ENCODE data around the gene TMEM39B. TPM values are rescaled to one million over a fixed set of nuclear protein-coding genes. Genes with fewer than 3 reads are reported as not detected.
A peak's percentile ranks its signal among the peaks of the same experiment; 100 is the strongest.
"Not testable (repeated sequence)": the region's sequence is repeated elsewhere in the genome, so short reads cannot be mapped to it uniquely, and the experiment has no call there.

Gene TMEM39B
- total RNA-seq, 1 donor from 2014 or later = 6.1 TPM

DNA sequence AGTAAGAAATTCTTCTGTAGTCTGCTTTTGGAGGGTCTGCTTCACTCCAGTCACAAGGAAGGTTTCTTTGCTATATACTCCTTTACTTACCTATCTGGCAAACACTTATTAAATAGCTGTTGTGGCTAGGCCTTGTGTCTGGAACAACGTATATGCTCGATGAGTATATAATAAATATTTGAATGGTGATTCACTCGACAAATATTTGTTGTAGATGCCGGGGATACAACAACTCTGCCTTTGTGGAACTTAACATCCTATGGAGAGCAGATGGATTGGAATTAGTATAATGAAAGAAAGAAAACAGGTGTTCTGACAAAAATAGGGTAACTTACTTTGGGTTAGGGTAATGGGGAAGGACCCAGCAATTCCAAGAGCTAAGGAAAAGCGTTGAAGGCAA, 66.2 kb downstream of the TMEM39B start:
- DNase-seq (no peak), ATAC-seq (ENCODE audit: poor library complexity) (no peak)
- intact Hi-C loops (cut with DNase I) = no loop called here

DNA sequence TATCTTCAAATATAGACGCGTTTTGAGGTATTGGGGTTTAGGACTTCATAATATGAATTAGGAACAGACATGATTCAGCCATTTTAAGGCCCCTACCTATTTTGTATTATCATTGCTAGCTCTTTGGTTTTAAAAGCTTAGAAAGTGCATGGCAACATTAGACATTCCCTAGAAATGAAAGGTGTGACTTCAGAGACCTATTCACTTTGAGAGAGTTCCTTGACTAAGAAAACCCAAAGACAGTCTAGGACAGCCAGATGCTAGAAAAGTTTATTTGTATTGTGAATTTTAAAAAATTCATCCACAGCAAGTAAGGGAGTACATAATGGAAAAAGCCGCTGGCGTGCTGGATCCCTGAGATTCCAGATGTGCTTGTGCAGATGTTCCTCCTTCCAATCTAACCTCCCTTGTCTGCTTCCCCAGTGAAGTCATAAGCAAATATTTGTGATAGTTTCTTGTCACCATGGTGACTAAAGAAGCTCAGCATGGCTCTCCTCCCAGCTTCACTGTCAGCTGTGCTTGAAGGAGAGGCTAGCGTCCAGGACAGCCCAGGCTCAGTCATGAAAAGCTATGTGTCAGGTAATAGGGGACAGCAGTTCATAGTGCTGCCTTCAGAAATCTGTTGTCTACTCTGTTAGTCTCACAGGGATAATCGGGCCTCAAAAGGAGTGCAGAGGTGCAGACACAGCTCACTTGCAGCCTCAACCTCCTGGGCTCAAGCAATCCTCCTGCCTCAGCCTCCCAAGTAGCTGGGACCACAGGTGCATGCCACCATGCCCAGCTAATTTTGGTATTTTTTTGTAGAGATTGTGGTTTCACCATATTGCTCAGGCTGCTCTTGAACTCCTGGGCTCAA, 69.9 kb downstream of the TMEM39B start:
- intact Hi-C loops (cut with DNase I) = no loop called here
- DNase-seq (peak; percentile 62), ATAC-seq (ENCODE audit: poor library complexity) (peak; percentile 93)

DNA sequence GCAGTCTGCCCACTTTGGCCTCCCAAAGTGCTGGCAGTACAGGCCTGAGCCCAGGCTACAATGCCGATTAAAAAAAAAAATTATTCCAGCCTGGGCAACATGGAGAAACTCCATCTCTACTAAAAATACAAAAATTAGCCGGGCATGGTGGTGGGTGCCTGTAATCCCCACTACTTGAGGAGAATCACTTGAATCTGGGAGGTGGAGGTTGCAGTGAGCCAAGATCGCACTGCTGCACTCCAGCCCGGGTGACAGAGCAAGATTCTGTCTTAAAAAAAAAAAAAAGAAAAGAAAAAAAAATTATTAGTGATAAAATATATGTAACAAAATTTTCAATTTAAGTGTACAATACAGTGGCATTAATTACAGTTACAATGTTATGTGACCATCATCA, 70.6 kb downstream of the TMEM39B start:
- peak; percentile 10 for ATAC-seq (ENCODE audit: poor library complexity)
- DNase-seq; intact Hi-C loops (cut with DNase I): not testable (repeated sequence)

DNA sequence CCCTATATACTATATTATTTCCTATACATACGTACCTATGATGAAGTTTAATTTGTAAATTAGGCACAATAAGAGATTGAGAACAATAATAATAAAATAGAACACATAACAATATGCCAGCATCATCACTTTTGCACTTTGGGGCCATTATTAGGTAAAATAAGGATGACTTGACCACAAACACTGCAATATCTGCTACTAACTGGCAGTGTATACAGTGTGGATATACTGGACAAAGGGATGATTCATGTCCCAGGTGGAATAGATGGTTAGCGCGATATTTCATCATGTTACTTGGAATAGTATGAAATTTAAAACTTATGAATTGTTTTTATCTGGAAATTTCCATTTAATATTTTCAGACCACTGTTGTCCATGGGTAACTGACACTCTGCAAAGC, 71.3 kb downstream of the TMEM39B start:
- DNase-seq (no peak), ATAC-seq (ENCODE audit: poor library complexity) (no peak)
- intact Hi-C loops (cut with DNase I) = no loop called here

DNA sequence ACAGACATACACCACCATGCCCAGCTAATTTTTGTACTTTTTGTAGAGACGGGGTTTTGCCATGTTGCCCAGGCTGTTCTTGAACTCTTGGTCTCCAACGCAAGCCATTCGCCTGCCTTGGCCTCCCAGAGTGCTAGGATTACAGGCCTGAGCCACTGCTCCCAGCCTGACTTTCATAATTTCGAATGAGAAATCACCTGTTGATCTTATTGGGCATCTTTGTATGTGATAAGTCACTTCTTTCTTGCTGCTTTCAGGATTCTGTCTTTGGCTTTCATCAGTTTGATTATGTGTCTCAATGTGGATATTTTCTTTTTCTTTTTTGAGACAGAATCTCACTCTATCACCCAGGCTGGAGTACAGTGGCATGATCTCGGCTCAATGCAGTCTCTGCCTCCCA, 75.1 kb downstream of the TMEM39B start:
- intact Hi-C loops (cut with DNase I); DNase-seq; ATAC-seq (ENCODE audit: poor library complexity): not testable (repeated sequence)

DNA sequence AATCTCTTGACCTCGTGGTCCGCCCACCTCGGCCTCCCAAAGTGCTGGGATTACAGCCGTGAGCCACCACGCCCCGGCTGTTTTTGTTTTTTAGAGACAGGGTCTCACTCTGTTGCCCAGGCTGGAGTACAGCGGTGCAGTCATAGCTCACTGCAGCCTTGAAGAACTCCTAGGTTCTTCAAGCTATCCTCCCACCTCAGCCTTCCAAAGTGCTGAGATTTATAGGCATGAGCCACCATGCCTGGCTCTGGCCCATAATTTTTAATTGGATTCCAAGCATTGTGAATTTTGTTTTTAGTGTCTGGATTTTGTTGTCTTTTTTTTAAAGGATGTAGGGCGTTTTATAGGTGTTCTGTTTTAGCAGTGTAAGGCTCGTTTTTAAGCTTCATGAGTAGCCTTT, 78.1 kb downstream of the TMEM39B start:
- intact Hi-C loops (cut with DNase I) = no loop called here
- ATAC-seq (ENCODE audit: poor library complexity) (no peak), DNase-seq (no peak)

DNA sequence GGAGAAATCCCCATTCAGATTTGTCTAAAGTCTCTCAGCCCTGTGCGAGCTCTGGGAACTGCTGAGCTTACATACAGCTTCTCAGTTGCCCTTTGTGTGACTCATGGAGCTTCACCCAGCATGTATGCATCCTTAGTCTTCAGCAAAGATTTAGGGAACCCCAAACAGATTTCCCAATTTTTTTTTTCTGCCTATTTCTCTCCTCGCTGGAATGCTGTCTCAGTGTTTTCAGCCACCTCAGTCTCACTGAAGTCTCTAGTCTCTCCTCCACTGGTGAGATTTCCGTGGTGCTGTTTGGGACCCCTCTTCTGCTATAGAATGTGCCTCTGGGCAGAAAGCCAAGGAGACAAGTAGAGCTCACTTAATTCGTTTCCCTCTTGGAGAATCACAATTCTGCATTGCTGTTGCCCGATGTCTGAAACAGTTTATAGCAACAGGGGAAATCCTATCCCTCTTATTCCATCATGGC, 78.6 kb downstream of the TMEM39B start:
- DNase-seq (no peak), ATAC-seq (ENCODE audit: poor library complexity) (peak; percentile 19)
- intact Hi-C loops (cut with DNase I) = no loop called here

Small RNA genes lying within 50 kb of the gene (microRNA-seq; reads per million reads assigned to microRNA genes)
- not detected for gene MIR5585

Other genes starting within 250 kb of the TMEM39B start
- gene PTP4A2, start 134.6 kb upstream of the TMEM39B start, total RNA-seq = 271 TPM
- gene KHDRBS1, start 59.1 kb upstream of the TMEM39B start, total RNA-seq = 51.0 TPM
- 69.4 TPM for gene KPNA6, start 35.1 kb downstream of the TMEM39B start, total RNA-seq
- gene TXLNA, start 106.7 kb downstream of the TMEM39B start, total RNA-seq = 15.5 TPM
- gene CCDC28B, start 127.7 kb downstream of the TMEM39B start, total RNA-seq = 25.0 TPM
- gene IQCC, start 132.7 kb downstream of the TMEM39B start, total RNA-seq = 0.97 TPM
- not detected for gene DCDC2B, start 136.2 kb downstream of the TMEM39B start, total RNA-seq
- gene TMEM234, start 149.4 kb downstream of the TMEM39B start, total RNA-seq = 7.5 TPM
- gene EIF3I, start 149.5 kb downstream of the TMEM39B start, total RNA-seq = 97.2 TPM
- 8.1 TPM for gene FAM167B, start 174.3 kb downstream of the TMEM39B start, total RNA-seq
- gene LCK, start 178.3 kb downstream of the TMEM39B start, total RNA-seq = 0.51 TPM
- 41.0 TPM for gene HDAC1, start 219.1 kb downstream of the TMEM39B start, total RNA-seq

Data from Right ventricle myocardium superior (tissue), 1 donor.